HT-29 (cell line): Measurements from ENCODE around the gene MBOAT1. TPM values are rescaled to one million over a fixed set of nuclear protein-coding genes. Genes with fewer than 3 reads are reported as not detected.
A peak's percentile ranks its signal among the peaks of the same experiment; 100 is the strongest.
"Not testable (repeated sequence)": the region's sequence is repeated elsewhere in the genome, so short reads cannot be mapped to it uniquely, and the experiment has no call there.

ENCODE experiments used
- DNase-seq: peaks from one replicate; pipeline ENCODE4 v3.0.0-alpha.2; 2015; ENCODE audit warnings: low spot score
- total RNA-seq: library from RNA; depleted of rRNA; stranded (reverse); fragments of >200 nt; shearing (Covaris generic); gene quantifications from 2 replicates; pipeline ENCODE4 v1.2.3, GENCODE V29; 2014

Gene MBOAT1
- total RNA-seq, 1 experiment from 2014 or later, result 1.0 TPM

GRCh38 chr6:20203561-20204511 lies 8.4 kb downstream of the MBOAT1 start:
- no peak for DNase-seq

GRCh38 chr6:20202699-20203302 lies 9.5 kb downstream of the MBOAT1 start:
- no peak for DNase-seq

- no peak for DNase-seq
These were observed 10.0 kb downstream of the MBOAT1 start for GRCh38 chr6:20202324-20202658.

GRCh38 chr6:20200761-20201630 lies 11.3 kb downstream of the MBOAT1 start:
- no peak for DNase-seq

GRCh38 chr6:20198775-20199174 lies 13.5 kb downstream of the MBOAT1 start:
- peak; percentile 18 for DNase-seq

GRCh38 chr6:20198156-20198774 lies 14.0 kb downstream of the MBOAT1 start:
- DNase-seq, result no peak

- DNase-seq, result no peak
These were observed 15.0 kb downstream of the MBOAT1 start for GRCh38 chr6:20197251-20197650.

- DNase-seq, result no peak
These were observed 19.6 kb downstream of the MBOAT1 start for GRCh38 chr6:20192625-20193024.

GRCh38 chr6:20191992-20192391 lies 20.3 kb downstream of the MBOAT1 start:
- no peak for DNase-seq

GRCh38 chr6:20188630-20189075 lies 23.6 kb downstream of the MBOAT1 start:
- DNase-seq, result no peak

GRCh38 chr6:20186981-20187380 lies 25.3 kb downstream of the MBOAT1 start:
- no peak for DNase-seq

- DNase-seq, result no peak
These were observed 28.6 kb downstream of the MBOAT1 start for GRCh38 chr6:20183706-20184105.

- DNase-seq, result peak; percentile 24
These were observed 29.2 kb downstream of the MBOAT1 start for GRCh38 chr6:20182926-20183521.

GRCh38 chr6:20182069-20182468 lies 30.2 kb downstream of the MBOAT1 start:
- DNase-seq, result no peak

GRCh38 chr6:20180935-20181334 lies 31.3 kb downstream of the MBOAT1 start:
- no peak for DNase-seq

GRCh38 chr6:20179287-20180045 lies 32.8 kb downstream of the MBOAT1 start:
- not testable (repeated sequence) for DNase-seq

- DNase-seq, result no peak
These were observed 33.9 kb downstream of the MBOAT1 start for GRCh38 chr6:20178327-20178726.

GRCh38 chr6:20175810-20176410 lies 36.4 kb downstream of the MBOAT1 start:
- no peak for DNase-seq

GRCh38 chr6:20173833-20174792 lies 38.2 kb downstream of the MBOAT1 start:
- DNase-seq, result no peak
